Renal cortical epithelial cell (primary cell): ENCODE results near the gene ZNF446. TPM values are rescaled to one million over a fixed set of nuclear protein-coding genes. Genes with fewer than 3 reads are reported as not detected.
"Not testable (repeated sequence)": the region's sequence is repeated elsewhere in the genome, so short reads cannot be mapped to it uniquely, and the experiment has no call there.

Source experiments
- DNase-seq: peaks from one replicate; pipeline ENCODE4 v3.0.0-alpha.2; 2011; ENCODE audit warnings: low read depth
- total RNA-seq: library from RNA; depleted of rRNA; stranded (reverse); fragments of >200 nt; gene quantifications from 2 replicates; pipeline ENCODE4 v1.2.3, GENCODE V29; 2014

The ZNF446 gene
- total RNA-seq, 1 donor from 2014 or later = 11.1 TPM

- peak; percentile 97 for DNase-seq
Measured at GRCh38 chr19:58499021-58499927, 23.1 kb downstream of the ZNF446 start.

GRCh38 chr19:58500242-58500641 lies 24.1 kb downstream of the ZNF446 start:
- DNase-seq = no peak

DNA sequence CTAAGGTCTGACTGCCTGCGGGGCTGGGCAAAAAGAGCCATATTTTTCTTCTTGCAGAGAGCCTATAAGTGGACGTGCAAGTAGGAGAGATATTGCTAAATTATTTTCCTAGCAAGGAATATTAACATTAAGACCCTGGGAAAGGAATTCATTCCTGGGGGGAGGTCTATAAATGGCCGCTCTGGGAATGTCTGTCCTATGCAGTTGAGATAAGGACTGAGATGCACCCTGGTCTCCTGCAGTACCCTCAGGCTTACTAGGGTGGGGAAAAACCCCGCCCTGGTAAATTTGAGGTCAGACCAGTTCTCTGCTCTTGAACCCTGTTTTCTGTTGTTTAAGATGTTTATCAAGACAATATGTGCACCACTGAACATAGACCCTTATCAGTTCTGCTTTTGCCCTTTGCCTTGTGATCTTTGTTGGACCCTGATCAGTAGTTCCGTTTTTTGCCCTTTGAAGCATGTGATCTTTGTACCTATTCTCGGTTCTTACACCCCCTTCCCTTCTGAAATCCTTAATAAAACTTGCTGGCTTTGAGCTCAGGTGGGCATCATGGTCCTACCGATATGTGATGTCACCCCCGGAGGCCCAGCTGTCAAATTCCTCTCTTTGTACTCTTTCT lies 31.6 kb downstream of the ZNF446 start:
- not testable (repeated sequence) for DNase-seq

GRCh38 chr19:58509731-58510083 lies 33.6 kb downstream of the ZNF446 start:
- DNase-seq = no peak

GRCh38 chr19:58510084-58510862 lies 34.1 kb downstream of the ZNF446 start:
- no peak for DNase-seq

- no peak for DNase-seq
Measured at GRCh38 chr19:58511353-58512208, 35.4 kb downstream of the ZNF446 start, which contains the start of gene SLC27A5. SLC27A5 (minus strand) TSS chr19:58511992; CDS start chr19:58511955, 37 bp downstream.

DNA sequence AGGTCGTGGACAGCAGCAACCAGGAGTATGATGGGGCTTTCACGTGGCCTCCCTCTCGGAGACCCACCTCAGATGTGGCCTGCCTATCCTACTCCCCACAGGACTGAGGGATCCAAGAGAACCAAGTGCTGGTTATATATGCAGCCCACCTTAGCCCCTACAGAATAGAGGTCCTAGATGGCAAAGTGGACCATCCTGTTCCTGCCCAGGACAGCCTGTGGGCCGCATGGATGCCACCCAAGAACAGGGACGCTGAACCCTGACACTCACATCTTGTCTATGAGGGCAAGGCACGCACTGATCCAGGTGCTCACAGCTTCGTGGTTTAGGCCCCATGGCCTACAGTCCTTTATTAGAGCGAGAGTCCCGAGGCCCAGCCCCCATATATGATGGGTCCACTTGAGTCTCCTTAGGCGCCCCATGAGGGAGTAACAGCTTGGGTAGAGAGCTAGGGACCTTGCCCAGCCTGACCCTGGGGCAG lies 37.1 kb downstream of the ZNF446 start:
- no peak for DNase-seq

DNA sequence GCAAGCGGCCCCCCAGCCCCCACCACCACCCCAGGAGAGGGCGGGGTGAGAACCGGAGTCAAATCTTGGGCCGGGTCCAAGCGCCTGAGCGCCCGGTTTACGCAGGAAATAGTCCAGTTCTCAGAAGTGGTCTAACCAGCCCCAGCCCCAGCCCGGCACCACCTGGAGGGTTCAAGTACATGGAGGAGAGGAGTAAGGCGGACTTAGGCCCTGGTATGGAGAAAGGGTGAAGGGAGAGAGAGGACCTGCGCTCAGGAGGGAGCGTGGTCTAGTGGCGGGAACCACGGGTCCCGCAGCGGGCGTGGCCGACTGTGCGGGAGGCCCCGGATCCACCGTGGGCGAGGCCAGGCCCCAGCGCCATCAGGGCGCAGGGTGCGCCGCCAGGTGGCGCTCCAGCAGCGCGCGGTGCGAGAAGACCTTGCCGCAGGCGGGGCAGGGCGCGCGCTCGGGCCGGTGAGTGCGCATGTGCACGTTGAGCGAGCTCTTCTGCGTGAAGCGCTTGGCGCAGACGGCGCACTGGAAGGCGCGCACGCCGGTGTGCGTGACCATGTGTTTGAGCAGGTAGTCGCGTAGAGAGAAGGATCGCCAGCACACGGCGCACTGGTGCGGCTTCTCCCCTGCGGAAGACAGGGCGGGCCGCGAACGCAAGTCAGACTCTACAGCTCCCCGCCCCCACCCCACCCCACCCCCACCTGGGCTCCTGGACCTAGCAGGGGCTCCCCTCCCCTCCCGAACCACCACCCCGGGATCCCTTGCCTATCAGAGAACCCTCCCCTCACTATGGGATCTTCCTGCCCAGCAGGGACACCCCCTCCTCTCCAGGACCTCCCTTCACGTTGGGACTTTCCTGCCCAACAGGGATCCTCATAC lies 37.8 kb downstream of the ZNF446 start:
- DNase-seq = peak; percentile 69

DNA sequence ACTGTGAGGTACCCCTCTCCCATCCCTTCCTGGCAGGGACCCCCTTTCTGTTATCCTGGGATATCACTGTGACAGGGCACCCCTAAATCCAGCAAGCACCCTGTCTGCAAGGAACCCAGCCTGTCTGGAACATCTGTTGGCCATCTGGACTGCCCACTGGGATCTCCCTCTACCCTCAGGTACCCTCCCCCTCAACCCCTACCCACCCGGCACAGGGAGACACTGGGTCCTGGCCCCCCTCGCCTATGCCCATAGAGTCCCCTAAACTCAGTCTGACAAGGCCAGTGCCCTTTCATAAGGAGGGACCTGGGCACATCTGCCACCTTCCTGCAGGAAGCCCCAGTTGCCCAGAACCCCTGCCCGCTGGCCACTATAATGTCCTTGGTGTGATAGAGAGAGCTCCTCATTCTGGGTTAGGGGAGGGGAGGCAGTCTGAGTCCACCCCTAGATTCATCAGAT lies 38.4 kb downstream of the ZNF446 start:
- DNase-seq = no peak

DNA sequence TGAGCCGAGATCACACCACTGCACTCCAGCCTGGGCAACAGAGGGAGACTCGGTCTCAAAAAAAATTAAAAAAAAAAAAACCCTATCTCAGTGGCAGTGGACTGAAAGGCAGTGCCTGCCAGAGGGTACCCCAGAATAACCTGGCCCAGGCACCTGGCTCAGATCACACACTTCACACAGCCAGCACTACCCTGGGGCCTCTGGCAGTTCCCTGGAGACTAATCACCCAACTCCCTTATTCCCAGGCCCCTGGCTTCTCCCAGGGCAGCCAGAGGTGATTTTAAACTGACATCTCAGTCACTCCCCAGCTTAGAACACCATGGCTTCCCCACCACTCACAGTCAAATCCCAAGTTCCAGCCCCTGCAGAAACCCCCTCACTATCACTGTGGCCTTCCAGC lies 39.1 kb downstream of the ZNF446 start:
- no peak for DNase-seq

DNA sequence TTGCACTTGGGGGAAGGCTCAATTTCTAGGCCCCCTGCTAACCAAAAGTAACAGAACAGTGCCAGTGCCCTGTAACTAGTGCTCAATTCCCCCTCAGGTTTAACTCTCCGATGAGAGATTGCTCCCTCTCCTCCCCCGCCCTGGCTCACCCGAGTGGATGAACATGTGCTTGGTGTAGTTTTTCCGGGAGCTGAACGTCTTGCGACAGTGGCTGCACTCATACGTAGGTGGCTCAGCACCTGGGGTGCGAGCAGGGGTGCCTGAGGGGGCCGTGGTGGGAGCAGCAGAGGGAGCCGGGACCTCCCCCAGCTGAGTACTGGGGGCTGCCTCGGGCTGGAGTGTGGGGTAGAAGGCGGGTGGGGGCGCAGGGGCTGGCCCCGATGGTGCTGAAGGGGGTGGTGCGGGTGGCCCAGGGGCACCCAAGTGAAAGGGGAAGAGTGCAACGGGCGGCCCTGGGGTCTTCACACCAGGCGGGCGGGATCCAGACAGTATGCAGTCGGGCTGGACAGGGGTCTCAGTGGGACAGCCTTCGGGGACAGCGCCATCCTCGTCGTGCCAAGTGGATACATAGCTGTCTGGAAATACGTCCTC lies 40.2 kb downstream of the ZNF446 start:
- DNase-seq = no peak

DNA sequence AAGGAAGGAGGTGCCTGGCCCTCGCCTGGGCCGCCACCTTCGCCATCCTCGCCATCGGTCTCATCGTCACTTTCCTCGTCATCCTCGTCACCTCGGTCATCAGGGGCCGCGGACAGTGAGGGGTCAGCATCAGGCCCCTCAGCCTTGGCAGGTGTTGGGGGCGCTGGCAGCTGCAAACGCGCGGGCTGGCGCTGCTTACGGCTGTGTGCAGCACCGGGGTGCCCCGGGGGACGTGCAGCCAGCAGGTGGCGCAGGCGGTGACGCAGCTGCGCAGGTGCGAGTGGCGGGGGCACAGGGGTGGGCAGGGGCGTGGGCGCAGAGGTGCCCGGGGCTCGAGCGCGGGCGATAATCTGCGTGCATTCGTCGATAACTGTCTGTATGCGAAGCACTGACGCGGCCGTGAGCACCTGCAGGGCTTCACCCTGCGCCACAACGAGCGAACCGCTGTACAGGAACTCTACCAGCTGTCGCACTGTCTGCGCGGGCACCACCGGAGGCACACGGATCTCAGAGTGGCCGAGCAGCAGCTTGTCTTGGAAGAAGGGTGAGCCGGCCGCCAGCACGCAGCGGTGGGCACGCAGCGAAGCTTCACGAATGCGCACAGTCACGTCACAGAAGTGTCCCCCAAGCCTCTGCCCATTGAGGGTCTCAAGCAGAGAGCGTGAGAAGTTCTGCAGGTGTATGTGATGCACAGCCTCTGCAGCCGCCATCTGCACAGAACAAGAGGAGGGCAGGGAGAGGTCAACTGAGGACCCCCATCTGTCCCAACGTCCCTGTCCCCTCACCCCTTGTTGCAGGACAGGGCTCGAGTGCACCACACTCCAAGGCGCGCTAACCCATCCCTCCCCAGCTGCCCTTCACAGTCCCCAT lies 41.0 kb downstream of the ZNF446 start:
- no peak for DNase-seq

- DNase-seq = no peak
Measured at GRCh38 chr19:58518256-58519086, 42.3 kb downstream of the ZNF446 start.

- DNase-seq = peak; percentile 46
Measured at GRCh38 chr19:58519087-58519354, 42.9 kb downstream of the ZNF446 start.

- DNase-seq = peak; percentile 90
Measured at GRCh38 chr19:58519355-58520256, 43.5 kb downstream of the ZNF446 start, which contains the start of gene ZBTB45. ZBTB45 (minus strand) TSS chr19:58519810; CDS start chr19:58517673, 2,137 bp downstream.

DNA sequence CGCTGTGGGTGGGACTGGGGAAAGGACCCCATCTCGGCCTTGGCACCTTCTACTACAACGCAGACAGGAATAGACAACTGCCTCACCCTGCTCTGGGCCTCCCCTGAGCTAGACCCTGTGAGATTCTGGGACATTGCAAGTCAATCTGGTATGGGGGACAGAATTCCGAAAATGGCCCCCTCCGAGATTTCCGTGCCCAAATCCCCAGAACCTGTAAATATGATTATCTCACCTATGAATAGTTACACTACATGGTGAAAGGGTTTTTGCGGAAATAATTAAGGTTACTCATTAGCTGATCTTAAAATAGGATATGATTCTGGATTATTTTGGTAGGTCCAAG lies 44.1 kb downstream of the ZNF446 start:
- no peak for DNase-seq

DNA sequence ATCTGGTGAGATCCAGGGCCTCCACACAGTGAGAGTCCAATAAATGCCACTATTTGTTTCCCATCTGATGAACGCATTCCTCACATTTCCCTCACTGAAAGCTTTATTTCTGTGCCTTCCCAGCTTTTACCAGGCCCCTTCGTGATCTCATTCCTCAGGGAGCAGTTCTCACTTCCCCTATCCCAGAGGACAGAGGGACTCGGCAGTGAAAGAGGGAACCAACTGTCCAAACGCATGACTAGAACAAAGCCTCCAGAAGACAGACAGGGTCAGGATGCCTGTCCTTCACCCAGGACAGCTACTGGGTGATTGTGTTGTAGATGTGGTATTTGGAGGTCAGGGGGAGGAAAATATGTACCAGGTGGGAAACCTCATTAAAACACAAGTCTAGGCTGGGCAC lies 45.5 kb downstream of the ZNF446 start:
- DNase-seq = no peak
